IMR-90 (cell line): Measurements from ENCODE around the gene PRCP. TPM values are rescaled to one million over a fixed set of nuclear protein-coding genes. Genes with fewer than 3 reads are reported as not detected.
"Not testable (repeated sequence)": the region's sequence is repeated elsewhere in the genome, so short reads cannot be mapped to it uniquely, and the experiment has no call there.

Experiments used
- ATAC-seq: fragments of 200-7000 bp; cut with Tn5 transposase; 2 replicates; pipeline ENCODE4 v1.9.1; 2020; ENCODE audit warnings: low read depth, mild to moderate bottlenecking, moderate library complexity
- BruUV-seq: library from RNA; stranded (reverse); fragments of 400-500 nt; replicated peaks from 2 replicates; lab custom pipeline; 2021; lab: Mats Ljungman, UMichigan
- CTCF ChIA-PET: fragments of 300-600 bp; formaldehyde crosslinking; extraction: SDS; loops from one replicate; lab custom pipeline; 2021; ENCODE audit warnings: antibody characterized with exemption; lab: Yijun Ruan, JAX
- POLR2A ChIA-PET: fragments of 300-600 bp; sonication (Branson Sonifier 250); formaldehyde crosslinking; loops from one replicate; lab custom pipeline; 2022; ENCODE audit warnings: antibody characterized with exemption; ENCODE audit not compliant: unreplicated experiment; lab: Charles Lee
- DNase-seq: peaks from one replicate; pipeline ENCODE4 v3.0.0; 2013
- H2AFZ ChIP-seq: replicated peaks from 2 replicates; pipeline ENCODE3; 2013; ENCODE audit warnings: low read length, mild to moderate bottlenecking; ENCODE audit not compliant: poor library complexity
- H2AK5ac ChIP-seq: 2 replicates; pipeline ENCODE4 v1.6.1; 2013; ENCODE audit warnings: low read depth, low read length, inconsistent platforms
- H2AK9ac ChIP-seq: replicated peaks from 2 replicates; pipeline ENCODE3; 2013; ENCODE audit warnings: mild to moderate bottlenecking, low read depth, low read length, moderate library complexity; ENCODE audit not compliant: poor library complexity
- H2BK120ac ChIP-seq: 2 replicates; pipeline ENCODE4 v1.6.1; 2013; ENCODE audit warnings: low read depth, low read length, inconsistent platforms
- H2BK15ac ChIP-seq: 3 replicates; pipeline ENCODE4 v1.6.1; 2013; ENCODE audit warnings: low read depth, low read length, inconsistent platforms
- H2BK20ac ChIP-seq: 2 replicates; pipeline ENCODE4 v1.6.1; 2013; ENCODE audit warnings: low read depth, mild to moderate bottlenecking, inconsistent platforms, low read length, moderate library complexity
- H2BK5ac ChIP-seq: 2 replicates; pipeline ENCODE4 v1.6.1; 2013; ENCODE audit warnings: mild to moderate bottlenecking, low read depth, low read length, inconsistent platforms; ENCODE audit not compliant: poor library complexity, severe bottlenecking
- H3K14ac ChIP-seq: replicated peaks from 2 replicates; pipeline ENCODE4 v1.6.1; 2013; ENCODE audit warnings: low read depth, low read length, inconsistent platforms
- H3K18ac ChIP-seq: 2 replicates; pipeline ENCODE4 v1.6.1; 2013; ENCODE audit warnings: low read depth, low read length, control low read depth
- H3K23ac ChIP-seq: 2 replicates; pipeline ENCODE4 v1.6.1; 2013; ENCODE audit warnings: low read depth, low read length, inconsistent platforms
- H3K27ac ChIP-seq: 2 replicates; pipeline ENCODE4 v1.5.1; 2013; ENCODE audit warnings: mild to moderate bottlenecking, control low read depth, low read length; ENCODE audit not compliant: insufficient read depth
- H3K27me3 ChIP-seq: 2 replicates; pipeline ENCODE4 v1.6.1; 2013; ENCODE audit warnings: low read length; ENCODE audit not compliant: control insufficient read depth, insufficient read depth
- H3K36me3 ChIP-seq: 2 replicates; pipeline ENCODE4 v1.6.1; 2013; ENCODE audit warnings: low read length, mixed read lengths; ENCODE audit not compliant: control insufficient read depth, insufficient read depth
- H3K4ac ChIP-seq: 2 replicates; pipeline ENCODE4 v1.6.1; 2013; ENCODE audit warnings: low read depth, low read length, inconsistent platforms
- H3K4me1 ChIP-seq: 2 replicates; pipeline ENCODE4 v1.6.1; 2013; ENCODE audit warnings: low read length, mixed read lengths; ENCODE audit not compliant: control insufficient read depth, insufficient read depth
- H3K4me2 ChIP-seq: 2 replicates; pipeline ENCODE4 v1.6.1; 2013; ENCODE audit warnings: low read depth, mild to moderate bottlenecking, control low read depth, low read length, moderate library complexity
- H3K4me3 ChIP-seq: 2 replicates; pipeline ENCODE4 v1.5.1; 2013; ENCODE audit warnings: low read depth, mild to moderate bottlenecking, control low read depth, low read length, moderate library complexity; ENCODE audit not compliant: insufficient read depth
- H3K56ac ChIP-seq: 2 replicates; pipeline ENCODE4 v1.6.1; 2013; ENCODE audit warnings: low read length, inconsistent platforms; ENCODE audit not compliant: insufficient read depth; ENCODE audit errors: extremely low read depth
- H3K79me1 ChIP-seq, 2 experiments: 2 replicates each; pipeline ENCODE4 v1.6.1; 2013; ENCODE audit warnings: low read length in 2 of 2, inconsistent platforms in 1 of 2, low read depth in 1 of 2
- H3K9ac ChIP-seq: 2 replicates; pipeline ENCODE4 v1.6.1; 2013; ENCODE audit warnings: low read depth, low read length, control low read depth
- H3K9me1 ChIP-seq: 2 replicates; pipeline ENCODE4 v1.6.1; 2013; ENCODE audit warnings: low read length, inconsistent platforms; ENCODE audit not compliant: insufficient read depth
- H3K9me3 ChIP-seq: 2 replicates; pipeline ENCODE4 v1.6.1; 2013; ENCODE audit warnings: low read length; ENCODE audit not compliant: control insufficient read depth, insufficient read depth
- H4K20me1 ChIP-seq: 2 replicates; pipeline ENCODE4 v1.6.1; 2013; ENCODE audit warnings: low read length, inconsistent platforms; ENCODE audit not compliant: insufficient read depth
- H4K5ac ChIP-seq: 2 replicates; pipeline ENCODE4 v1.6.1; 2013; ENCODE audit warnings: mild to moderate bottlenecking, low read depth, low read length, control low read depth
- H4K8ac ChIP-seq, 2 experiments: 2 replicates each; pipeline ENCODE4 v1.6.1; 2013; ENCODE audit warnings: low read depth in 2 of 2, low read length in 2 of 2, control low read depth in 1 of 2, inconsistent platforms in 1 of 2
- H4K91ac ChIP-seq: 2 replicates; pipeline ENCODE4 v1.6.1; 2013; ENCODE audit warnings: low read depth, low read length, inconsistent platforms; ENCODE audit not compliant: insufficient read depth
- WGBS, 2 experiments: methylation state at CpG; one replicate each; pipeline versions ENCODE4 v1.1.5 to v1.1.7; 2013; ENCODE audit warnings: missing lambda C conversion rate in 2 of 2; ENCODE audit not compliant: insufficient read length in 1 of 2; ENCODE audit errors: extremely low coverage in 2 of 2; 5-methylcytosine and 5-hydroxymethylcytosine counted together
- dilution Hi-C: fragments of 300-500 bp; cut with HindIII; formaldehyde crosslinking; loops from one replicate; pipeline ENCODE4 v1.14.3; 2018; ENCODE audit warnings: low sequenced_read_pairs; ENCODE audit not compliant: unreplicated experiment
- in situ Hi-C: fragments of 300-500 bp; cut with MboI; formaldehyde crosslinking; loops from 3 replicates; pipeline ENCODE4 v1.14.3; 2019; ENCODE audit warnings: low sequenced_read_pairs, inconsistent platforms, mixed read lengths
- intact Hi-C: fragments of 100-400 bp; cut with micrococcal nuclease; formaldehyde crosslinking; loops from 2 replicates; pipeline ENCODE4 v1.10.0; 2022
- polyA plus RNA-seq, 3 experiments: library from polyadenylated mRNA; depleted of rRNA; stranded (reverse); fragments of >200 nt; gene quantifications; 2 replicates each; pipeline ENCODE4 v1.2.3, GENCODE V29; 2012; ENCODE audit warnings: low replicate concordance in 1 of 3
- total RNA-seq: library from RNA; depleted of rRNA; stranded (reverse); fragments of >200 nt; gene quantifications from 2 replicates; pipeline ENCODE4 v1.2.3, GENCODE V29; 2012

PRCP gene
- total and polyA plus RNA-seq, 2 of the 4 experiments (the other 2 are of a cell fraction), result 31.7 to 64.9 TPM

DNA sequence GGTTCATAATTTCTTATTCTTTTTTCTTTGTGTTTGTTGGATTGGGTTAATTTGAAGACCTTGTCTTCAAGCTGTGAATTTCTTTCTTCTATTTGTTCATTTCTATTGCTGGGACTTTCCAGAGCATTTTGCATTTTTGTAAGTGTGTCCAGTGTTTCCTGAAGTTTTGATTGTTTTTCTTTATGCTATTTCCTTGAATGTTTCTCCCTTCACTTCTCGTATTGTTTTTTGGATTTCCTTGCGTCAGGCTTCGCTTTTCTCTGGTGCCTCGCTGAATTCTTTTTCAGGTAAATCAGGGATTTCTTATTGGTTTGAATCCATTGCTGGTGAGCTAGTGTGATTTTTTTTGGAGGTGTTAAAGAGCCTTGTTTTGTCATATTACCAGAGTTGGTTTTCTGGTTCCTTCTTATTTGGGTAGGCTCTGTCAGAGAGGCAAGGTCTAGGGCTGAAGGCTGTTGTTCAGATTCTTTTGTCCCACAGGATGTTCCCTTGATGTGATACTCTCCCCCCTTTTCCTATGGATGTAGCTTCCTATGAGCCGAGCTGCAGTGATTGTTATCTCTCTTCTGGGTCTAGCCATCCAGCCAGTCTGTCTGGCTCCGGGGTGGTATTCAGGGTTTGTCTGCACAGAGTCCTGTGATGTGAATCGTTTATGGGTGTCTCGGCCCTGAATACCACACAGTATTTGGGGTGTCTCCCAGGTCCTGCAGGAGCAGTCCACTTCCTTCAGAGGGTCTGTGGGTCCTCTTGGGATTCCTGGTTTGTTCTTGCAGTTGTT lies 22.4 kb upstream of the PRCP start:
- H3K9ac ChIP-seq, H3K4me1 ChIP-seq, H3K4me3 ChIP-seq, intact Hi-C loops, H2BK120ac ChIP-seq, H3K56ac ChIP-seq, H2AK5ac ChIP-seq, CTCF ChIA-PET, H3K79me1 ChIP-seq, ATAC-seq, H2BK20ac ChIP-seq, DNase-seq, dilution Hi-C loops, H2AFZ ChIP-seq, H3K36me3 ChIP-seq, H2BK15ac ChIP-seq, H3K27ac ChIP-seq, H3K9me3 ChIP-seq, H3K4ac ChIP-seq, H3K14ac ChIP-seq, H2BK5ac ChIP-seq, BruUV-seq, H3K18ac ChIP-seq, H3K4me2 ChIP-seq, H2AK9ac ChIP-seq, H4K91ac ChIP-seq, H3K27me3 ChIP-seq, H4K20me1 ChIP-seq, H3K9me1 ChIP-seq, H3K23ac ChIP-seq: not testable (repeated sequence)
- WGBS, 2 experiments, result no CpG with 5 or more reads among the region's 8 CpGs
- in situ Hi-C loops, result loop anchor here (25.0 kb wide), 1 partner anchor 890 kb away; no protein-coding TSS in a partner anchor
- Histone ChIP-seq H4K5ac (0 out of 2 replicates have a peak overlapping the region, but pooled peaks have one; percentile 36), H4K8ac (0 out of 4 replicates have a peak overlapping the region, but pooled peaks of 1 of the 2 experiments have one; percentile 21)
- POLR2A ChIA-PET, result interaction anchor here (0.7 kb wide), 1 partner anchor 23 kb away, joined by 3 read pairs; no protein-coding TSS in a partner anchor

DNA sequence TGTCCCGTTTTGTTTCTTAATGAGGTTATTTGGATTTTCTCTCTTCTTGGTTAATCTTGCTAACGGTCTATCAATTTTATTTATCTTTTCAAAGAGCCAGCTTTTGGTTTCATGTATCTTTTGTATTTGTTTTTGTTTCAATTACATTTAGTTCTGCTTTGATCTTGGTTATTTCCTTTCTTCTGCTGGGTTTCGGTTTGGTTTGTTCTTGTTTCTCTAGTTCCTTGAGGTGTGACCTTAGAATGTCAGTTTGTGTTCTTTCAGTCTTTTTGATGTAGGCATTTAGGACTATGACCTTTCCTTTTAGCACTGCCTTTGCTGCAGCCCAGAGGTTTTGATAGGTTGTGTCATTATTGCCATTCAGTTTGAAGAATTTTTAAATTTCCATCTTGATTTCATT lies 20.0 kb upstream of the PRCP start:
- H2BK5ac ChIP-seq, H3K9ac ChIP-seq, H2AFZ ChIP-seq, POLR2A ChIA-PET, H3K4me2 ChIP-seq, H3K4me1 ChIP-seq, CTCF ChIA-PET, intact Hi-C loops, H3K79me1 ChIP-seq, H3K4me3 ChIP-seq, H3K27ac ChIP-seq, H3K36me3 ChIP-seq, DNase-seq, H2AK9ac ChIP-seq, BruUV-seq, H3K27me3 ChIP-seq, H4K91ac ChIP-seq, H3K9me3 ChIP-seq, H4K5ac ChIP-seq, H3K9me1 ChIP-seq, H2BK15ac ChIP-seq, H2BK20ac ChIP-seq, H2AK5ac ChIP-seq, H4K8ac ChIP-seq, H4K20me1 ChIP-seq, H3K23ac ChIP-seq, H3K4ac ChIP-seq, H3K56ac ChIP-seq, dilution Hi-C loops, ATAC-seq, H2BK120ac ChIP-seq, H3K18ac ChIP-seq: not testable (repeated sequence)
- no CpG with 5 or more reads among the region's 3 CpGs for WGBS, 2 experiments
- in situ Hi-C loops, result loop anchor here (25.0 kb wide), 1 partner anchor 892 kb away; no protein-coding TSS in a partner anchor
- H3K14ac ChIP-seq, result 0 out of 2 replicates have a peak overlapping the region, but pooled peaks have one; percentile 32
